ENCODE results near the gene CD3D. TPM values are rescaled to one million over a fixed set of nuclear protein-coding genes. Genes with fewer than 3 reads are reported as not detected.

Gene CD3D
- total RNA-seq, 1 donor from 2014 or later: not detected

GRCh38 chr11:118340449-118340848 lies 2.1 kb downstream of the CD3D start:
- Mint-ChIP-seq H3K27me3 (peaks cover 14% of the 10 kb centered on the region), H3K4me1 (ENCODE audit: low read depth) (no peaks in the 10 kb centered on the region), H3K4me3 (ENCODE audit: low read depth) (no peak overlapping the region), H3K9me3 (ENCODE audit: low read depth) (no peaks in the 10 kb centered on the region), H3K27ac (no peak overlapping the region), H3K36me3 (ENCODE audit: insufficient read depth) (no peaks in the 10 kb centered on the region)
- TF ChIP-seq CTCF (IDR thresholded peaks at IDR 0.05; ENCODE audit: unreplicated experiment): no peak
- no peak for DNase-seq (ENCODE audit: low spot score, unreplicated experiment)

GRCh38 chr11:118339281-118339961 lies 3.1 kb downstream of the CD3D start:
- Mint-ChIP-seq H3K27ac (peak overlapping the region; percentile 66), H3K9me3 (ENCODE audit: low read depth) (no peaks in the 10 kb centered on the region), H3K4me1 (ENCODE audit: low read depth) (no peaks in the 10 kb centered on the region), H3K27me3 (peaks cover 6% of the 10 kb centered on the region), H3K36me3 (ENCODE audit: insufficient read depth) (no peaks in the 10 kb centered on the region), H3K4me3 (ENCODE audit: low read depth) (no peak overlapping the region)
- TF ChIP-seq CTCF (IDR thresholded peaks at IDR 0.05; ENCODE audit: unreplicated experiment): no peak
- DNase-seq (ENCODE audit: low spot score, unreplicated experiment): no peak

GRCh38 chr11:118338637-118339061 lies 3.9 kb downstream of the CD3D start:
- no peak for TF ChIP-seq CTCF (IDR thresholded peaks at IDR 0.05; ENCODE audit: unreplicated experiment)
- DNase-seq (ENCODE audit: low spot score, unreplicated experiment): no peak
- H3K27ac Mint-ChIP-seq: peak overlapping the region; percentile 1

GRCh38 chr11:118334745-118335144 lies 7.8 kb downstream of the CD3D start:
- H3K4me1 Mint-ChIP-seq (ENCODE audit: low read depth): no peaks in the 10 kb centered on the region

More at GRCh38 chr11:118338637-118339061, 3.9 kb downstream of the CD3D start:
- Mint-ChIP-seq H3K4me3 (ENCODE audit: low read depth) (no peak overlapping the region), H3K4me1 (ENCODE audit: low read depth) (no peaks in the 10 kb centered on the region), H3K9me3 (ENCODE audit: low read depth) (no peaks in the 10 kb centered on the region), H3K36me3 (ENCODE audit: insufficient read depth) (no peaks in the 10 kb centered on the region), H3K27me3 (peaks cover 6% of the 10 kb centered on the region)

GRCh38 chr11:118328745-118329144 lies 13.8 kb downstream of the CD3D start:
- Mint-ChIP-seq H3K36me3 (ENCODE audit: insufficient read depth) (peaks cover 2% of the 10 kb centered on the region), H3K9me3 (ENCODE audit: low read depth) (peaks cover 8% of the 10 kb centered on the region), H3K4me3 (ENCODE audit: low read depth) (no peak overlapping the region), H3K27ac (no peak overlapping the region), H3K4me1 (ENCODE audit: low read depth) (peaks cover 1% of the 10 kb centered on the region), H3K27me3 (no peaks in the 10 kb centered on the region)
- DNase-seq (ENCODE audit: low spot score, unreplicated experiment): no peak
- no peak for TF ChIP-seq CTCF (IDR thresholded peaks at IDR 0.05; ENCODE audit: unreplicated experiment)

More at GRCh38 chr11:118334745-118335144, 7.8 kb downstream of the CD3D start:
- Mint-ChIP-seq H3K4me3 (ENCODE audit: low read depth) (no peak overlapping the region), H3K36me3 (ENCODE audit: insufficient read depth) (no peaks in the 10 kb centered on the region), H3K9me3 (ENCODE audit: low read depth) (no peaks in the 10 kb centered on the region), H3K27me3 (no peaks in the 10 kb centered on the region), H3K27ac (no peak overlapping the region)
- DNase-seq (ENCODE audit: low spot score, unreplicated experiment): no peak
- no peak for TF ChIP-seq CTCF (IDR thresholded peaks at IDR 0.05; ENCODE audit: unreplicated experiment)
